Right lobe of liver (tissue), 4 donors: ENCODE measurements around the gene METTL21A.

Experiments
- POLR2A ChIP-seq: fragments of 450-650 bp; IDR thresholded peaks from one replicate; pipeline ENCODE4 v1.6.1; 2017; ENCODE audit warnings: antibody characterized with exemption, mild to moderate bottlenecking
- TF ChIP-seq, protein P1 (sequence below), 4 donors: fragments of 200-600 bp in 3 of 4; fragments of 450-650 bp in 1 of 4; IDR thresholded peaks; one replicate each; pipeline versions ENCODE4 v1.5.1 to v1.8.0; 2016 to 2022; ENCODE audit warnings: antibody characterized with exemption in 4 of 4, mild to moderate bottlenecking in 2 of 4
- donor health status: DM: no; HTN: no; CAD: no.
- donor health status: DM: no; HTN: no; CAD: no.
- donor health status: DM: no; HTN: yes; CAD: no.

GRCh38 chr2:207567671-207568070, 57.5 kb downstream of the METTL21A start:
- TF ChIP-seq, protein P1, sequence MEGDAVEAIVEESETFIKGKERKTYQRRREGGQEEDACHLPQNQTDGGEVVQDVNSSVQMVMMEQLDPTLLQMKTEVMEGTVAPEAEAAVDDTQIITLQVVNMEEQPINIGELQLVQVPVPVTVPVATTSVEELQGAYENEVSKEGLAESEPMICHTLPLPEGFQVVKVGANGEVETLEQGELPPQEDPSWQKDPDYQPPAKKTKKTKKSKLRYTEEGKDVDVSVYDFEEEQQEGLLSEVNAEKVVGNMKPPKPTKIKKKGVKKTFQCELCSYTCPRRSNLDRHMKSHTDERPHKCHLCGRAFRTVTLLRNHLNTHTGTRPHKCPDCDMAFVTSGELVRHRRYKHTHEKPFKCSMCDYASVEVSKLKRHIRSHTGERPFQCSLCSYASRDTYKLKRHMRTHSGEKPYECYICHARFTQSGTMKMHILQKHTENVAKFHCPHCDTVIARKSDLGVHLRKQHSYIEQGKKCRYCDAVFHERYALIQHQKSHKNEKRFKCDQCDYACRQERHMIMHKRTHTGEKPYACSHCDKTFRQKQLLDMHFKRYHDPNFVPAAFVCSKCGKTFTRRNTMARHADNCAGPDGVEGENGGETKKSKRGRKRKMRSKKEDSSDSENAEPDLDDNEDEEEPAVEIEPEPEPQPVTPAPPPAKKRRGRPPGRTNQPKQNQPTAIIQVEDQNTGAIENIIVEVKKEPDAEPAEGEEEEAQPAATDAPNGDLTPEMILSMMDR (IDR thresholded peaks at IDR 0.05): no peak
- TF ChIP-seq POLR2A: no peak
